K562 (cell line): ENCODE measurements around the gene MAGI2. TPM values are rescaled to one million over a fixed set of nuclear protein-coding genes. Genes with fewer than 3 reads are reported as not detected.

Experiments used
- ATAC-seq: fragments of 200-7000 bp; cut with Tn5 transposase; 3 replicates; pipeline ENCODE4 v1.9.1; 2020; ENCODE audit warnings: moderate library complexity
- BruUV-seq: library from RNA; stranded (reverse); fragments of 400-500 nt; replicated peaks from 2 replicates; lab custom pipeline; 2021; lab: Mats Ljungman, UMichigan
- CTCF ChIA-PET: fragments of 300-600 bp; formaldehyde crosslinking; extraction: SDS; loops from one replicate; lab custom pipeline; 2021; ENCODE audit warnings: low intra/inter-chr PET ratio; lab: Yijun Ruan, JAX
- POLR2A ChIA-PET: fragments of 300-600, 350-650 bp; sonication (Branson Sonifier 250); formaldehyde crosslinking; extraction: SDS; loops from one replicate; lab custom pipeline; 2021; ENCODE audit warnings: antibody characterized with exemption, inconsistent platforms; lab: Yijun Ruan, JAX
- DNase-seq, 4 experiments: peaks; one replicate each; pipeline versions ENCODE4 v3.0.0 to v3.0.0-alpha.2; 2011 to 2018; ENCODE audit warnings: low spot score in 3 of 4, mixed read lengths in 3 of 4; ENCODE audit errors: extremely low read depth in 1 of 4
- FAIRE-seq: peaks from 2 replicates; lab custom pipeline; 2011; peaks lifted over from hg19 to GRCh38; lab: Jason Lieb, UNC
- H2AFZ ChIP-seq: 2 replicates; pipeline ENCODE4 v1.6.0; 2011; ENCODE audit warnings: low read depth, low read length, control low read depth, inconsistent platforms
- H3K27ac ChIP-seq: fragments of 200-600 bp; 3 replicates; pipeline ENCODE4 v1.8.0; 2011; ENCODE audit warnings: low read depth, mild to moderate bottlenecking, control low read depth, inconsistent platforms, low read length, moderate library complexity, mixed read lengths; ENCODE audit errors: extremely low read depth
- H3K27me3 ChIP-seq, 2 experiments: fragments of 300-600 bp in 1 of 2; 2 replicates in 1 of 2; 3 replicates in 1 of 2; pipeline versions ENCODE4 v1.6.0 to v1.8.0; 2011; ENCODE audit warnings: inconsistent platforms in 2 of 2, low read length in 2 of 2, mild to moderate bottlenecking in 1 of 2, mixed read lengths in 1 of 2, moderate library complexity in 1 of 2; ENCODE audit not compliant: control insufficient read depth in 2 of 2, insufficient read depth in 2 of 2
- H3K36me3 ChIP-seq: fragments of 300-600 bp; 3 replicates; pipeline ENCODE4 v1.8.0; 2011; ENCODE audit warnings: mild to moderate bottlenecking, low read length, inconsistent platforms; ENCODE audit not compliant: control insufficient read depth, insufficient read depth
- H3K4me1 ChIP-seq, 2 experiments: fragments of 200-600 bp in 1 of 2; replicated peaks in 1 of 2; 2 replicates in 1 of 2; 3 replicates in 1 of 2; pipeline versions ENCODE4 v1.5.1 to v1.8.0; 2011; ENCODE audit warnings: inconsistent platforms in 2 of 2, low read length in 2 of 2, mild to moderate bottlenecking in 1 of 2, mixed read lengths in 1 of 2, moderate library complexity in 1 of 2; ENCODE audit not compliant: control insufficient read depth in 2 of 2, insufficient read depth in 2 of 2
- H3K4me2 ChIP-seq: 2 replicates; pipeline ENCODE4 v1.6.1; 2011; ENCODE audit warnings: low read length, control low read depth, inconsistent platforms, mixed read lengths; ENCODE audit not compliant: insufficient read depth
- H3K4me3 ChIP-seq: fragments of 200-600 bp; sonication (generic), shearing (Covaris generic); 2 replicates; pipeline ENCODE4 v1.5.1; 2016; ENCODE audit warnings: control low read depth, inconsistent platforms
- H3K79me2 ChIP-seq: fragments of 200-600 bp; 3 replicates; pipeline ENCODE4 v1.8.0; 2011; ENCODE audit warnings: low read length, inconsistent platforms; ENCODE audit not compliant: control insufficient read depth, insufficient read depth
- H3K9ac ChIP-seq, 2 experiments: 2 replicates each; pipeline versions ENCODE4 v1.6.0 to v1.6.1; 2011; ENCODE audit warnings: low read depth in 2 of 2, low read length in 2 of 2, control low read depth in 1 of 2, inconsistent platforms in 1 of 2, mild to moderate bottlenecking in 1 of 2, mixed read lengths in 1 of 2; ENCODE audit not compliant: insufficient read depth in 1 of 2
- H3K9me1 ChIP-seq: one replicate; pipeline ENCODE4 v1.6.0; 2011; ENCODE audit warnings: inconsistent platforms, mild to moderate bottlenecking, low read length, moderate library complexity; ENCODE audit not compliant: control insufficient read depth, insufficient read depth
- H3K9me3 ChIP-seq: replicated peaks from 2 replicates; pipeline ENCODE4 v1.5.1; 2011; ENCODE audit warnings: low read depth, low read length, inconsistent platforms; ENCODE audit not compliant: control insufficient read depth, insufficient read depth
- H4K20me1 ChIP-seq: replicated peaks from 2 replicates; pipeline ENCODE4 v1.6.1; 2011; ENCODE audit warnings: low read length, inconsistent platforms, mixed read lengths; ENCODE audit not compliant: control insufficient read depth, insufficient read depth
- ASH1L ChIP-seq: fragments of 450-650 bp; IDR thresholded peaks from 2 replicates; pipeline ENCODE4 v1.6.1; 2018; ENCODE audit warnings: borderline replicate concordance, mild to moderate bottlenecking, low read depth; ENCODE audit not compliant: partially characterized antibody
- BACH1 ChIP-seq: fragments of 200-800 bp; sonication (Bioruptor generic); IDR thresholded peaks from 2 replicates; pipeline ENCODE4 v1.6.1; 2016; ENCODE audit warnings: missing genetic modification characterization, missing compliant biosample characterization
- BCOR ChIP-seq: fragments of 450-650 bp; IDR thresholded peaks from 2 replicates; pipeline ENCODE4 v1.6.1; 2016
- CREB3 ChIP-seq: fragments of 450-650 bp; conservative IDR thresholded peaks from 2 replicates; pipeline ENCODE4 v1.6.1; 2016; ENCODE audit warnings: missing genetic modification characterization, low read depth, mild to moderate bottlenecking, missing compliant biosample characterization, moderate library complexity
- CREB3L1 ChIP-seq: fragments of 450-650 bp; IDR thresholded peaks from 2 replicates; pipeline ENCODE4 v1.6.1; 2014; ENCODE audit warnings: low read depth, mild to moderate bottlenecking, moderate library complexity, borderline replicate concordance
- GABPB2 ChIP-seq: fragments of 250-450 bp; sonication (Bioruptor Pico); conservative IDR thresholded peaks from 2 replicates; pipeline ENCODE4 v1.5.1; 2021; ENCODE audit warnings: mild to moderate bottlenecking
- GATA2 ChIP-seq: sonication (generic); formaldehyde crosslinking; IDR thresholded peaks from 2 replicates; pipeline ENCODE4 v1.4.0; 2020; ENCODE audit warnings: mild to moderate bottlenecking, missing genetic modification reagents
- MCM5 ChIP-seq: fragments of 450-650 bp; IDR thresholded peaks from 2 replicates; pipeline ENCODE4 v1.6.1; 2016; ENCODE audit warnings: low read depth
- NFE2L1 ChIP-seq: fragments of 450-650 bp; IDR thresholded peaks from 2 replicates; pipeline ENCODE4 v1.6.1; 2016; ENCODE audit warnings: missing genetic modification characterization, low read depth, mild to moderate bottlenecking, missing compliant biosample characterization, moderate library complexity, borderline replicate concordance
- OTX1 ChIP-seq: fragments of 450-650 bp; formaldehyde crosslinking; IDR thresholded peaks from 2 replicates; pipeline ENCODE4 v1.4.0; 2022; ENCODE audit warnings: mild to moderate bottlenecking
- PTBP1 ChIP-seq: fragments of 200-400 bp; formaldehyde crosslinking; IDR thresholded peaks from 2 replicates; pipeline ENCODE4 v1.6.1; 2017; ENCODE audit warnings: low read depth, low read length
- RBM22 ChIP-seq: fragments of 200-400 bp; formaldehyde crosslinking; IDR thresholded peaks from 2 replicates; pipeline ENCODE4 v1.6.1; 2018; ENCODE audit warnings: low read length, low read depth; ENCODE audit not compliant: poor library complexity, severe bottlenecking
- SMAD3 ChIP-seq: fragments of 450-650 bp; formaldehyde crosslinking; conservative IDR thresholded peaks from 2 replicates; pipeline ENCODE4 v1.4.0; 2020; ENCODE audit warnings: mild to moderate bottlenecking
- ZBTB34 ChIP-seq: fragments of 250-450 bp; sonication (Bioruptor Pico); IDR thresholded peaks from 2 replicates; pipeline ENCODE4 v1.8.0; 2021; ENCODE audit warnings: mild to moderate bottlenecking, moderate library complexity
- ZNF174 ChIP-seq: fragments of 250-450 bp; sonication (Bioruptor Pico); IDR thresholded peaks from 2 replicates; pipeline ENCODE4 v1.4.0; 2020; ENCODE audit warnings: mild to moderate bottlenecking
- ZNF184 ChIP-seq: sonication (generic); formaldehyde crosslinking; IDR thresholded peaks from 2 replicates; pipeline ENCODE4 v1.5.0; 2020; ENCODE audit warnings: missing genetic modification reagents
- ZNF277 ChIP-seq: fragments of 250-450 bp; sonication (Bioruptor Pico); IDR thresholded peaks from 2 replicates; pipeline ENCODE4 v1.8.0; 2022; ENCODE audit warnings: inconsistent platforms, mild to moderate bottlenecking, moderate library complexity, borderline replicate concordance
- ZNF354B ChIP-seq: fragments of 250-450 bp; sonication (Bioruptor Pico); IDR thresholded peaks from 2 replicates; pipeline ENCODE4 v1.4.0; 2020
- in situ Hi-C: fragments of 300-500 bp; cut with MboI; formaldehyde crosslinking; loops from 4 replicates; pipeline ENCODE4 v1.15.0; 2018; ENCODE audit warnings: inconsistent platforms, mixed read lengths
- intact Hi-C: fragments of 100-400 bp; cut with micrococcal nuclease; formaldehyde crosslinking; loops from 2 replicates; pipeline ENCODE4 v1.14.2; 2022
- polyA plus RNA-seq, 8 experiments: library from polyadenylated mRNA; depleted of rRNA in 4 of 8; stranded (reverse) in 5 of 8; unstranded in 3 of 8; fragments of >200 nt; fragmentation: Nextera tagmentation in 2 of 8; fragmentation: Illumina TruSeq in 1 of 8; extraction: Ambion mirVana in 2 of 8; extraction: Trizol in 1 of 8; gene quantifications; 2 replicates each; pipeline versions ENCODE4 v1.2.1 to v1.2.3, GENCODE V29; 2011 to 2014; ENCODE audit warnings: inconsistent platforms in 1 of 8, missing spikeins in 1 of 8
- total RNA-seq, 7 experiments: library from RNA; depleted of rRNA in 6 of 7; stranded (reverse); fragments of >200 nt in 6 of 7; fragmentation: Illumina TruSeq in 2 of 7; extraction: Trizol in 2 of 7; gene quantifications; 2 replicates each; pipeline versions ENCODE4 v1.2.1 to v1.2.3, GENCODE V29; 2011 to 2021; ENCODE audit warnings: low replicate concordance in 1 of 7

Gene MAGI2
- total and polyA plus RNA-seq, 9 of the 15 experiments (the other 6 are each of a cell fraction or from before 2014, with no cell fraction given), result 0.27 to 1.4 (median 0.70) TPM

- no peaks in the 10 kb centered on the region for H3K9me1 ChIP-seq
- TF ChIP-seq ZNF174 (CRISPR knock-in tag) (no peak), OTX1 (CRISPR knock-in tag) (no peak), BACH1 (no peak), MCM5 (no peak), CREB3L1 (no peak), ASH1L (no peak), ZNF277 (CRISPR knock-in tag) (no peak), NFE2L1 (no peak), GATA2 (CRISPR knock-in tag) (no peak), ZNF354B (no peak), CREB3 (no peak), ZBTB34 (CRISPR knock-in tag) (no peak), SMAD3 (no peak), GABPB2 (CRISPR knock-in tag) (no peak), BCOR (no peak), ZNF184 (CRISPR knock-in tag) (no peak), RBM22 (no peak), PTBP1 (no peak)
- TF ChIP-seq, all 486 proteins: peak for 0
- Histone ChIP-seq H3K9me3 (peaks cover 2% of the 10 kb centered on the region; the same call in 1 of the 2 replicates), H4K20me1 (no peaks in the 10 kb centered on the region), H3K4me3 (no peak overlapping the region), H2AFZ (no peak overlapping the region), H3K9ac (no peak overlapping the region), H3K4me1 (no peaks in the 10 kb centered on the region), H3K4me2 (no peak overlapping the region), H3K27me3 (no peaks in the 10 kb centered on the region), H3K36me3 (no peaks in the 10 kb centered on the region), H3K27ac (no peak overlapping the region), H3K79me2 (no peaks in the 10 kb centered on the region)
- in situ Hi-C loops, result no loop called here
- DNase-seq (no peak), ATAC-seq (no peak), FAIRE-seq (no peak)
- ChIA-PET POLR2A (no interaction called here), CTCF (no interaction called here)
- no TSS peak for BruUV-seq
- intact Hi-C loops, result no loop called here
Measured at GRCh38 chr7:79436378-79436777, 17.1 kb downstream of the MAGI2 start.
